Measurements from ENCODE around the gene SLC22A7. TPM values are rescaled to one million over a fixed set of nuclear protein-coding genes. Genes with fewer than 3 reads are reported as not detected.

Gene SLC22A7
- total and polyA plus RNA-seq, 2 experiments from 2014 or later, result 0.31 TPM; not detected in 1

DNA sequence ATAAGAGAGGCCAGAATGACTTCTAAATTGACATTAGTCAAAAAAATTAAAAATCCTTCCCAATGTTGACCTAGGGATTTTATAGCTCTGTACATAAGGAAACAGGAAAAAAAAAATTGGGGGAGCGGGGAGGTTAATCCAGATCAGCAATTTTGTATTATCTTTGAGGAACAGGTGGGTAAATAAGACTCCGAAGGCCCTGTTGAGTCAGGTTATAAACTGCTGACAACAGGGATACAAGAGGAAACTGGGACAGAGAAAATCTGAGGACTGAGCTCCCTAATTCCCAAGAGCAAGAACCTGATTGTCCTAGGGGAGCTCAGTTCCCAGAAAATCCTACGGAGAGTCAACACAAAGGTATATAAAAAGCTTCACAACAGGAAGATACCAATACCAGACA, 37.4 kb downstream of the SLC22A7 start (continued):
- no peak for TF ChIP-seq ZNF114 (CRISPR knock-in tag; IDR thresholded peaks at IDR 0.05)
- TF ChIP-seq ZNF331 (CRISPR knock-in tag; IDR thresholded peaks at IDR 0.05; ENCODE audit: low read depth), result no peak
- TF ChIP-seq, protein P1, sequence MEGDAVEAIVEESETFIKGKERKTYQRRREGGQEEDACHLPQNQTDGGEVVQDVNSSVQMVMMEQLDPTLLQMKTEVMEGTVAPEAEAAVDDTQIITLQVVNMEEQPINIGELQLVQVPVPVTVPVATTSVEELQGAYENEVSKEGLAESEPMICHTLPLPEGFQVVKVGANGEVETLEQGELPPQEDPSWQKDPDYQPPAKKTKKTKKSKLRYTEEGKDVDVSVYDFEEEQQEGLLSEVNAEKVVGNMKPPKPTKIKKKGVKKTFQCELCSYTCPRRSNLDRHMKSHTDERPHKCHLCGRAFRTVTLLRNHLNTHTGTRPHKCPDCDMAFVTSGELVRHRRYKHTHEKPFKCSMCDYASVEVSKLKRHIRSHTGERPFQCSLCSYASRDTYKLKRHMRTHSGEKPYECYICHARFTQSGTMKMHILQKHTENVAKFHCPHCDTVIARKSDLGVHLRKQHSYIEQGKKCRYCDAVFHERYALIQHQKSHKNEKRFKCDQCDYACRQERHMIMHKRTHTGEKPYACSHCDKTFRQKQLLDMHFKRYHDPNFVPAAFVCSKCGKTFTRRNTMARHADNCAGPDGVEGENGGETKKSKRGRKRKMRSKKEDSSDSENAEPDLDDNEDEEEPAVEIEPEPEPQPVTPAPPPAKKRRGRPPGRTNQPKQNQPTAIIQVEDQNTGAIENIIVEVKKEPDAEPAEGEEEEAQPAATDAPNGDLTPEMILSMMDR (conservative IDR thresholded peaks at IDR 0.05; ENCODE audit: low read depth in 2 of 2), result no peak
- TF ChIP-seq POLR2AphosphoS5 (IDR thresholded peaks at IDR 0.05; ENCODE audit: low read depth), result no peak
- no peak for TF ChIP-seq JUNB (IDR thresholded peaks at IDR 0.05; ENCODE audit: unreplicated experiment)

DNA sequence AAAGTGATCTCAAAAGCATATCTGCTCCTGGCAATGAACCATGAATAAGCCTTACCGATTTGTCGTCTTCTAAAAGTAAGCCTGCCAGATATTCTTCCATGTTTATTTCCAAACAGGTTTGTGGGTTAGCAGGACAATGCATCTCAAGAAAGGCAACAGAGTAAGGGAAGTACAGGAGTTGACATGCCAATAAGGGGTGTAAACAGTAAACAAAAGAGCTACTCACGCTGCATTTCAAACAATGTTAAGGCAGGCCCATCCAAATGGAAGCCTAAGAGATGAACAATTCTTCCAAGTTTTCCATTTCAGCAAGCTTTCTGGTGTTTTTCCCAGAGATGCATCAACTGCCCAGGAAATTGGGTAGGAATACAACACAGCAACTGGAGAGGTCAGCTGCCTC, 38.3 kb downstream of the SLC22A7 start:
- H3K4me1 ChIP-seq (ENCODE audit: insufficient read depth), result no peaks in the 10 kb centered on the region
- H3K36me3 Mint-ChIP-seq (ENCODE audit: low read depth), result peaks cover 16% of the 10 kb centered on the region
- no peak overlapping the region for H3K4me2 ChIP-seq
- no peak overlapping the region for H3K4me3 ChIP-seq
- no peaks in the 10 kb centered on the region for H3K9me2 ChIP-seq (ENCODE audit: insufficient read depth)
- H3K4me1 Mint-ChIP-seq, result peaks cover 2% of the 10 kb centered on the region; the same call in 2 of the 3 replicates
- DNase-seq (ENCODE audit: low spot score) (peak; percentile 29), ATAC-seq (no peak)
- no peak for TF ChIP-seq NANOG (IDR thresholded peaks at IDR 0.05; ENCODE audit: borderline replicate concordance)
- TF ChIP-seq, protein P2, sequence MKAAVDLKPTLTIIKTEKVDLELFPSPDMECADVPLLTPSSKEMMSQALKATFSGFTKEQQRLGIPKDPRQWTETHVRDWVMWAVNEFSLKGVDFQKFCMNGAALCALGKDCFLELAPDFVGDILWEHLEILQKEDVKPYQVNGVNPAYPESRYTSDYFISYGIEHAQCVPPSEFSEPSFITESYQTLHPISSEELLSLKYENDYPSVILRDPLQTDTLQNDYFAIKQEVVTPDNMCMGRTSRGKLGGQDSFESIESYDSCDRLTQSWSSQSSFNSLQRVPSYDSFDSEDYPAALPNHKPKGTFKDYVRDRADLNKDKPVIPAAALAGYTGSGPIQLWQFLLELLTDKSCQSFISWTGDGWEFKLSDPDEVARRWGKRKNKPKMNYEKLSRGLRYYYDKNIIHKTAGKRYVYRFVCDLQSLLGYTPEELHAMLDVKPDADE (IDR thresholded peaks at IDR 0.05), result no peak
- no peak for TF ChIP-seq STAT1 (IDR thresholded peaks at IDR 0.05; ENCODE audit: unreplicated experiment)
- TF ChIP-seq ZNF331 (CRISPR knock-in tag; IDR thresholded peaks at IDR 0.05; ENCODE audit: low read depth), result no peak
- no peak for TF ChIP-seq EZH2phosphoT487 (IDR thresholded peaks at IDR 0.05; ENCODE audit: unreplicated experiment)
- no peak for TF ChIP-seq CREB1 (CRISPR knock-in tag; IDR thresholded peaks at IDR 0.05; ENCODE audit: low read depth)
- TF ChIP-seq EZH2 (IDR thresholded peaks at IDR 0.05; ENCODE audit: low read depth, unreplicated experiment), result no peak
- TF ChIP-seq, protein P1 (conservative IDR thresholded peaks at IDR 0.05; ENCODE audit: low read depth in 2 of 2), result no peak
- no peak for TF ChIP-seq JUNB (IDR thresholded peaks at IDR 0.05; ENCODE audit: unreplicated experiment)
- TF ChIP-seq ZNF114 (CRISPR knock-in tag; IDR thresholded peaks at IDR 0.05), result no peak
- TF ChIP-seq, protein P3, sequence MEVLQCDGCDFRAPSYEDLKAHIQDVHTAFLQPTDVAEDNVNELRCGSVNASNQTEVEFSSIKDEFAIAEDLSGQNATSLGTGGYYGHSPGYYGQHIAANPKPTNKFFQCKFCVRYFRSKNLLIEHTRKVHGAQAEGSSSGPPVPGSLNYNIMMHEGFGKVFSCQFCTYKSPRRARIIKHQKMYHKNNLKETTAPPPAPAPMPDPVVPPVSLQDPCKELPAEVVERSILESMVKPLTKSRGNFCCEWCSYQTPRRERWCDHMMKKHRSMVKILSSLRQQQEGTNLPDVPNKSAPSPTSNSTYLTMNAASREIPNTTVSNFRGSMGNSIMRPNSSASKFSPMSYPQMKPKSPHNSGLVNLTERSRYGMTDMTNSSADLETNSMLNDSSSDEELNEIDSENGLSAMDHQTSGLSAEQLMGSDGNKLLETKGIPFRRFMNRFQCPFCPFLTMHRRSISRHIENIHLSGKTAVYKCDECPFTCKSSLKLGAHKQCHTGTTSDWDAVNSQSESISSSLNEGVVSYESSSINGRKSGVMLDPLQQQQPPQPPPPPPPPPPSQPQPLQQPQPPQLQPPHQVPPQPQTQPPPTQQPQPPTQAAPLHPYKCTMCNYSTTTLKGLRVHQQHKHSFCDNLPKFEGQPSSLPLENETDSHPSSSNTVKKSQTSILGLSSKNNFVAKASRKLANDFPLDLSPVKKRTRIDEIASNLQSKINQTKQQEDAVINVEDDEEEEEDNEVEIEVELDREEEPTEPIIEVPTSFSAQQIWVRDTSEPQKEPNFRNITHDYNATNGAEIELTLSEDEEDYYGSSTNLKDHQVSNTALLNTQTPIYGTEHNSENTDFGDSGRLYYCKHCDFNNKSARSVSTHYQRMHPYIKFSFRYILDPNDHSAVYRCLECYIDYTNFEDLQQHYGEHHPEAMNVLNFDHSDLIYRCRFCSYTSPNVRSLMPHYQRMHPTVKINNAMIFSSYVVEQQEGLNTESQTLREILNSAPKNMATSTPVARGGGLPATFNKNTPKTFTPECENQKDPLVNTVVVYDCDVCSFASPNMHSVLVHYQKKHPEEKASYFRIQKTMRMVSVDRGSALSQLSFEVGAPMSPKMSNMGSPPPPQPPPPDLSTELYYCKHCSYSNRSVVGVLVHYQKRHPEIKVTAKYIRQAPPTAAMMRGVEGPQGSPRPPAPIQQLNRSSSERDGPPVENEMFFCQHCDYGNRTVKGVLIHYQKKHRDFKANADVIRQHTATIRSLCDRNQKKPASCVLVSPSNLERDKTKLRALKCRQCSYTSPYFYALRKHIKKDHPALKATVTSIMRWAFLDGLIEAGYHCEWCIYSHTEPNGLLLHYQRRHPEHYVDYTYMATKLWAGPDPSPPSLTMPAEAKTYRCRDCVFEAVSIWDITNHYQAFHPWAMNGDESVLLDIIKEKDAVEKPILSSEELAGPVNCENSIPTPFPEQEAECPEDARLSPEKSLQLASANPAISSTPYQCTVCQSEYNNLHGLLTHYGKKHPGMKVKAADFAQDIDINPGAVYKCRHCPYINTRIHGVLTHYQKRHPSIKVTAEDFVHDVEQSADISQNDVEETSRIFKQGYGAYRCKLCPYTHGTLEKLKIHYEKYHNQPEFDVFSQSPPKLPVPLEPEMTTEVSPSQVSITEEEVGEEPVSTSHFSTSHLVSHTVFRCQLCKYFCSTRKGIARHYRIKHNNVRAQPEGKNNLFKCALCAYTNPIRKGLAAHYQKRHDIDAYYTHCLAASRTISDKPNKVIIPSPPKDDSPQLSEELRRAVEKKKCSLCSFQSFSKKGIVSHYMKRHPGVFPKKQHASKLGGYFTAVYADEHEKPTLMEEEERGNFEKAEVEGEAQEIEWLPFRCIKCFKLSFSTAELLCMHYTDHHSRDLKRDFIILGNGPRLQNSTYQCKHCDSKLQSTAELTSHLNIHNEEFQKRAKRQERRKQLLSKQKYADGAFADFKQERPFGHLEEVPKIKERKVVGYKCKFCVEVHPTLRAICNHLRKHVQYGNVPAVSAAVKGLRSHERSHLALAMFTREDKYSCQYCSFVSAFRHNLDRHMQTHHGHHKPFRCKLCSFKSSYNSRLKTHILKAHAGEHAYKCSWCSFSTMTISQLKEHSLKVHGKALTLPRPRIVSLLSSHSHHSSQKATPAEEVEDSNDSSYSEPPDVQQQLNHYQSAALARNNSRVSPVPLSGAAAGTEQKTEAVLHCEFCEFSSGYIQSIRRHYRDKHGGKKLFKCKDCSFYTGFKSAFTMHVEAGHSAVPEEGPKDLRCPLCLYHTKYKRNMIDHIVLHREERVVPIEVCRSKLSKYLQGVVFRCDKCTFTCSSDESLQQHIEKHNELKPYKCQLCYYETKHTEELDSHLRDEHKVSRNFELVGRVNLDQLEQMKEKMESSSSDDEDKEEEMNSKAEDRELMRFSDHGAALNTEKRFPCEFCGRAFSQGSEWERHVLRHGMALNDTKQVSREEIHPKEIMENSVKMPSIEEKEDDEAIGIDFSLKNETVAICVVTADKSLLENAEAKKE (CRISPR knock-in tag; IDR thresholded peaks at IDR 0.05), result no peak
- TF ChIP-seq POLR2AphosphoS5 (IDR thresholded peaks at IDR 0.05; ENCODE audit: low read depth), result no peak
- H4K20me1 ChIP-seq (replicated peaks; ENCODE audit: insufficient read depth), result no peaks in the 10 kb centered on the region
- H3K27ac Mint-ChIP-seq, result no peak overlapping the region
- no peak overlapping the region for H3K4me3 Mint-ChIP-seq
- H3K27ac ChIP-seq (ENCODE audit: low read depth), result no peak overlapping the region
- no peaks in the 10 kb centered on the region for H3K27me3 Mint-ChIP-seq (ENCODE audit: insufficient read depth, low read depth, poor library complexity)
- no peaks in the 10 kb centered on the region for H3K27me3 ChIP-seq (ENCODE audit: insufficient read depth)
- H3K9me3 Mint-ChIP-seq, result no peaks in the 10 kb centered on the region
- H3F3A ChIP-seq (replicated peaks; ENCODE audit: low read depth), result no peaks in the 10 kb centered on the region
- H3K36me3 ChIP-seq (ENCODE audit: insufficient read depth), result peaks cover 12% of the 10 kb centered on the region; the same call in 1 of the 2 replicates
- no peak overlapping the region for H2AFZ ChIP-seq
- no peaks in the 10 kb centered on the region for H3K79me2 ChIP-seq (replicated peaks; ENCODE audit: insufficient read depth)
